GM23248 (cell line): ENCODE results near the gene GNPTG.

ENCODE experiments used
- EZH2 ChIP-seq: fragments of 200-600 bp; sonication (generic); IDR thresholded peaks from 2 replicates; pipeline ENCODE4 v1.6.1; 2018; ENCODE audit warnings: antibody characterized with exemption, mild to moderate bottlenecking; ENCODE audit not compliant: insufficient read depth, poor library complexity, severe bottlenecking
- EZH2phosphoT487 ChIP-seq: fragments of 200-600 bp; sonication (generic); IDR thresholded peaks from 2 replicates; pipeline ENCODE4 v1.6.1; 2018; ENCODE audit warnings: antibody characterized with exemption, moderate library complexity, mild to moderate bottlenecking, low read depth; ENCODE audit not compliant: insufficient read depth

GRCh38 chr16:1374418-1375297, 22.9 kb downstream of the GNPTG start:
- no peak for TF ChIP-seq EZH2
- no peak for TF ChIP-seq EZH2phosphoT487
